ENCODE measurements around the gene WRNIP1. TPM values are rescaled to one million over a fixed set of nuclear protein-coding genes. Genes with fewer than 3 reads are reported as not detected.

The WRNIP1 gene
- total and polyA plus RNA-seq, 2 of the 4 experiments (the other 2 are of a cell fraction), result 43.7 to 47.1 TPM

- WGBS, 2 experiments (ENCODE audit: extremely low coverage in 2 of 2, insufficient read length in 1 of 2), result 87% methylated on average over 3 of the region's 5 CpGs; no CpG with 5 or more reads in 1 of the 2 experiments
- Histone ChIP-seq H3K4ac (ENCODE audit: low read depth, low read length) (no peak overlapping the region), H4K8ac (ENCODE audit: low read depth in 2 of 2, low read length in 2 of 2) (no peak overlapping the region), H4K5ac (ENCODE audit: low read depth, low read length) (no peak overlapping the region), H2AFZ (replicated peaks; ENCODE audit: low read length, poor library complexity) (no peak overlapping the region), H3K23ac (ENCODE audit: low read depth, low read length) (no peak overlapping the region), H3K27me3 (ENCODE audit: control insufficient read depth, insufficient read depth, low read length) (no peaks in the 10 kb centered on the region), H3K36me3 (ENCODE audit: control insufficient read depth, insufficient read depth, low read length) (no peaks in the 10 kb centered on the region), H4K20me1 (ENCODE audit: insufficient read depth, low read length) (no peaks in the 10 kb centered on the region), H2BK15ac (ENCODE audit: low read depth, low read length) (no peak overlapping the region), H2AK9ac (replicated peaks; ENCODE audit: low read depth, low read length, poor library complexity) (no peak overlapping the region), H3K27ac (ENCODE audit: insufficient read depth, low read length) (no peak overlapping the region), H4K91ac (ENCODE audit: insufficient read depth, low read depth, low read length) (no peak overlapping the region), H3K4me3 (ENCODE audit: insufficient read depth, low read depth, low read length) (no peak overlapping the region), H3K4me2 (ENCODE audit: low read depth, low read length) (no peak overlapping the region), H3K18ac (ENCODE audit: low read depth, low read length) (no peak overlapping the region), H3K14ac (replicated peaks; ENCODE audit: low read depth, low read length) (no peak overlapping the region), H2BK5ac (ENCODE audit: low read depth, low read length, poor library complexity, severe bottlenecking) (no peak overlapping the region), H3K79me1 (ENCODE audit: low read depth in 1 of 2, low read length in 2 of 2) (no peaks in the 10 kb centered on the region), H3K9me3 (ENCODE audit: control insufficient read depth, insufficient read depth, low read length) (no peaks in the 10 kb centered on the region), H2AK5ac (ENCODE audit: low read depth, low read length) (no peak overlapping the region), H3K56ac (ENCODE audit: extremely low read depth, insufficient read depth, low read length) (no peak overlapping the region), H3K9ac (ENCODE audit: low read depth, low read length) (no peak overlapping the region), H2BK20ac (ENCODE audit: low read depth, low read length) (no peak overlapping the region), H3K9me1 (ENCODE audit: insufficient read depth, low read length) (0 out of 2 replicates have a peak, but pooled peaks cover 9% of the 10 kb centered on the region), H3K4me1 (ENCODE audit: control insufficient read depth, insufficient read depth, low read length) (peaks cover 8% of the 10 kb centered on the region; the same call in 1 of the 2 replicates), H2BK120ac (ENCODE audit: low read depth, low read length) (no peak overlapping the region)
- in situ Hi-C loops (cut with MboI; ENCODE audit: low sequenced_read_pairs), result no loop called here
- DNase-seq (no peak), ATAC-seq (ENCODE audit: low read depth) (no peak)
- CTCF ChIA-PET, result no interaction called here
- no TSS peak for BruUV-seq (replicated peaks)
- TF ChIP-seq RAD21 (IDR thresholded peaks at IDR 0.05; ENCODE audit: low read length) (no peak), CTCF (conservative IDR thresholded peaks at IDR 0.05; ENCODE audit: low read depth, low read length) (no peak), USF2 (IDR thresholded peaks at IDR 0.05; ENCODE audit: low read depth, low read length) (no peak), CEBPB (IDR thresholded peaks at IDR 0.05; ENCODE audit: low read depth, low read length) (no peak), MXI1 (IDR thresholded peaks at IDR 0.05; ENCODE audit: borderline replicate concordance, low read depth, low read length) (no peak), FOS (IDR thresholded peaks at IDR 0.05; ENCODE audit: low read depth, low read length) (no peak), NFE2L2 (IDR thresholded peaks at IDR 0.05; ENCODE audit: low read depth, low read length) (no peak), SMC3 (IDR thresholded peaks at IDR 0.05; ENCODE audit: low read depth, low read length) (no peak), BHLHE40 (IDR thresholded peaks at IDR 0.05; ENCODE audit: low read depth, low read length) (no peak), RFX5 (IDR thresholded peaks at IDR 0.05; ENCODE audit: low read depth, low read length) (no peak), ELK1 (IDR thresholded peaks at IDR 0.05; ENCODE audit: borderline replicate concordance, low read depth, low read length) (no peak), MAZ (IDR thresholded peaks at IDR 0.05; ENCODE audit: borderline replicate concordance, low read depth, low read length) (no peak)
- POLR2A ChIA-PET (ENCODE audit: unreplicated experiment), result interaction anchor here (0.6 kb wide), 1 partner anchor 1179 kb away, joined by 3 read pairs; no protein-coding TSS in a partner anchor
- intact Hi-C loops (cut with micrococcal nuclease), result no loop called here
- dilution Hi-C loops (cut with HindIII; ENCODE audit: low sequenced_read_pairs, unreplicated experiment), result no loop called here
Measured at GRCh38 chr6:2731281-2731909, 33.8 kb upstream of the WRNIP1 start.

Measured in IMR-90 (cell line).